ENCODE measurements around the gene CCSER2. TPM values are rescaled to one million over a fixed set of nuclear protein-coding genes. Genes with fewer than 3 reads are reported as not detected.
A peak's percentile ranks its signal among the peaks of the same experiment; 100 is the strongest.

CCSER2 gene
- total RNA-seq, 1 donor from 2014 or later, result 49.6 TPM

- TF ChIP-seq, protein P1, sequence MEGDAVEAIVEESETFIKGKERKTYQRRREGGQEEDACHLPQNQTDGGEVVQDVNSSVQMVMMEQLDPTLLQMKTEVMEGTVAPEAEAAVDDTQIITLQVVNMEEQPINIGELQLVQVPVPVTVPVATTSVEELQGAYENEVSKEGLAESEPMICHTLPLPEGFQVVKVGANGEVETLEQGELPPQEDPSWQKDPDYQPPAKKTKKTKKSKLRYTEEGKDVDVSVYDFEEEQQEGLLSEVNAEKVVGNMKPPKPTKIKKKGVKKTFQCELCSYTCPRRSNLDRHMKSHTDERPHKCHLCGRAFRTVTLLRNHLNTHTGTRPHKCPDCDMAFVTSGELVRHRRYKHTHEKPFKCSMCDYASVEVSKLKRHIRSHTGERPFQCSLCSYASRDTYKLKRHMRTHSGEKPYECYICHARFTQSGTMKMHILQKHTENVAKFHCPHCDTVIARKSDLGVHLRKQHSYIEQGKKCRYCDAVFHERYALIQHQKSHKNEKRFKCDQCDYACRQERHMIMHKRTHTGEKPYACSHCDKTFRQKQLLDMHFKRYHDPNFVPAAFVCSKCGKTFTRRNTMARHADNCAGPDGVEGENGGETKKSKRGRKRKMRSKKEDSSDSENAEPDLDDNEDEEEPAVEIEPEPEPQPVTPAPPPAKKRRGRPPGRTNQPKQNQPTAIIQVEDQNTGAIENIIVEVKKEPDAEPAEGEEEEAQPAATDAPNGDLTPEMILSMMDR (IDR thresholded peaks at IDR 0.05; ENCODE audit: unreplicated experiment), result no peak
- no peak for DNase-seq (ENCODE audit: low spot score, unreplicated experiment)
- Mint-ChIP-seq H3K27ac (no peak overlapping the region), H3K4me1 (ENCODE audit: low read depth) (peaks cover 11% of the 10 kb centered on the region), H3K27me3 (no peaks in the 10 kb centered on the region), H3K9me3 (ENCODE audit: low read depth) (no peaks in the 10 kb centered on the region), H3K4me3 (ENCODE audit: low read depth) (no peak overlapping the region), H3K36me3 (ENCODE audit: insufficient read depth) (peaks cover 23% of the 10 kb centered on the region)
Observed at GRCh38 chr10:84348447-84348846, 20.1 kb downstream of the CCSER2 start.

- DNase-seq (ENCODE audit: low spot score, unreplicated experiment), result no peak
- Mint-ChIP-seq H3K4me1 (ENCODE audit: low read depth) (peaks cover 15% of the 10 kb centered on the region), H3K27ac (no peak overlapping the region), H3K36me3 (ENCODE audit: insufficient read depth) (peaks cover 23% of the 10 kb centered on the region), H3K9me3 (ENCODE audit: low read depth) (no peaks in the 10 kb centered on the region), H3K4me3 (ENCODE audit: low read depth) (no peak overlapping the region), H3K27me3 (no peaks in the 10 kb centered on the region)
- TF ChIP-seq, protein P1 (IDR thresholded peaks at IDR 0.05; ENCODE audit: unreplicated experiment), result no peak
Observed at GRCh38 chr10:84348860-84349259, 20.5 kb downstream of the CCSER2 start.

DNA sequence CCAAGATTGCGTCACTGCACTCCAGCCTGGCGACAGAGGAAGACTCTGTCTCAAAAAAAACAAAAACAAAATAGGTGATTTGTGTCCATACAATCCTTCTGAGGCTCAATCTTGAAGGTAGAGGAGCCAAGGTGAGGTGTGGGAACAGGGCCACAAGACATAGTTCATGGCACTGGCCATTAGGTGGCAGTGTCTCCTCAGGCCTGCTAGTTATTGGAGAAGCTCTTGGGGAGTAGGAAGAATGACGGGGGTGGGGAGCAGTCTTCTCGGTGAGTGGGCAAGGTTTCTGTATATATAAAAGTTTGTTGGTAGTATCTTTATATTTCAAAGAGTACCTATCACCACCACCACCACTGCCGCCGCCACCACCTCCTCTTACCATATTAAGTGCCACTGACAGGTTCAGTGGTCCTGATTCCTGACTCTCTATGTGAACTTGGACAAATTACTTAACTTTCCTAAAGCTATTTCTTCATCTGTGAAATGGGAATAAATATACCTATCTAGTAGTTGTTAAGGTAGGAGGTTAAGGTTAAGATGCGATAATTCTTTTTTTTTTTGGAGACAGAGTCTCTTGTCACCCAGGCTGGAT lies 24.0 kb downstream of the CCSER2 start:
- H3K4me1 Mint-ChIP-seq (ENCODE audit: low read depth), result peaks cover 45% of the 10 kb centered on the region
- H3K27me3 Mint-ChIP-seq, result no peaks in the 10 kb centered on the region
- no peaks in the 10 kb centered on the region for H3K9me3 Mint-ChIP-seq (ENCODE audit: low read depth)
- DNase-seq (ENCODE audit: low spot score, unreplicated experiment), result no peak
- TF ChIP-seq, protein P1 (IDR thresholded peaks at IDR 0.05; ENCODE audit: unreplicated experiment), result peak; percentile 57
- H3K27ac Mint-ChIP-seq, result no peak overlapping the region
- H3K4me3 Mint-ChIP-seq (ENCODE audit: low read depth), result no peak overlapping the region
- peaks cover 13% of the 10 kb centered on the region for H3K36me3 Mint-ChIP-seq (ENCODE audit: insufficient read depth)

DNA sequence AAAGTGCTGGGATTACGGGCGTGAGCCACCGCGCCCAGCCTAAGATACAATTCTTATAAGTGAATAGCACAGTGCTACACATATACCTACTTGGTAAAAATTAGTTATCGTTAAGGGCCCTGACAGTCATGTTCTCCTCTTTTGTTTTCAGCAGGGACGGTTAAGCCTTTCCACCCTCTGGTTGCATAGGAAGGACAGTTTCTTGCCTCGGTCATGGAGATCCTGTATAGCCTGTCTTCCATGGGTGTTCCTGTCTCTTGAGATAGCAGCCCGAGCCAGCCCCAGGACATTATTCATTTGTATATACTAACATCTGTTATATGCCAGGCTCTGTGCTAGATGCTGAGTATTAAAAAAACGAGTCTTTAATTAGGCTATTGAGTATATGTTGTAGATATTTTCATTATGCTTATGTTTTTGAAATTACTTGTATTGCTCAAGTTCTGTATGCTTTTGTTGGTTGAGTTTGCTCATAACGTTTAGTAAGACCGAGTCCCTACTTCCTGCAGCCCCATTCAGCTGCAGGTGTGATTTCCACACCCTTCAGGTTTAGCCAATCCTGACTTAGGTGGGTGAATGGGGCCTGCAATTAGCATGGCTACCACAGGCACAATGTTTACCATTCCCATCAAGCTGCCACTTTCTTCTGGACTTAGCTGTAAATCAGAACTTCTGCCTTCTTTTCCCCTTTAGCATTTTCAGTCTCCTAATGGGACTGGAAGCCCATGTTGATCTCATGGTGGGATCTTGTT lies 24.8 kb downstream of the CCSER2 start:
- DNase-seq (ENCODE audit: low spot score, unreplicated experiment), result no peak
- H3K27me3 Mint-ChIP-seq, result no peaks in the 10 kb centered on the region
- peak overlapping the region; percentile 80 for H3K27ac Mint-ChIP-seq
- H3K4me1 Mint-ChIP-seq (ENCODE audit: low read depth), result peaks cover 53% of the 10 kb centered on the region
- TF ChIP-seq, protein P1 (IDR thresholded peaks at IDR 0.05; ENCODE audit: unreplicated experiment), result no peak
- H3K4me3 Mint-ChIP-seq (ENCODE audit: low read depth), result no peak overlapping the region
- no peaks in the 10 kb centered on the region for H3K9me3 Mint-ChIP-seq (ENCODE audit: low read depth)
- peaks cover 8% of the 10 kb centered on the region for H3K36me3 Mint-ChIP-seq (ENCODE audit: insufficient read depth)

- Mint-ChIP-seq H3K4me3 (ENCODE audit: low read depth) (no peak overlapping the region), H3K27ac (peak overlapping the region; percentile 4), H3K27me3 (no peaks in the 10 kb centered on the region), H3K4me1 (ENCODE audit: low read depth) (peaks cover 63% of the 10 kb centered on the region), H3K36me3 (ENCODE audit: insufficient read depth) (no peaks in the 10 kb centered on the region), H3K9me3 (ENCODE audit: low read depth) (no peaks in the 10 kb centered on the region)
- DNase-seq (ENCODE audit: low spot score, unreplicated experiment), result no peak
- TF ChIP-seq, protein P1 (IDR thresholded peaks at IDR 0.05; ENCODE audit: unreplicated experiment), result no peak
Observed at GRCh38 chr10:84354623-84355022, 26.2 kb downstream of the CCSER2 start.
